GM19328 (cell line): ENCODE measurements around the gene COL26A1.
"Not testable (repeated sequence)": the region's sequence is repeated elsewhere in the genome, so short reads cannot be mapped to it uniquely, and the experiment has no call there.

Experiments used
- ATAC-seq: cut with Tn5 transposase; IDR thresholded peaks from one replicate; pipeline ENCODE4 v1.9.1; 2021; ENCODE audit warnings: mild to moderate bottlenecking, moderate library complexity; ENCODE audit not compliant: unreplicated experiment

Gene COL26A1

DNA sequence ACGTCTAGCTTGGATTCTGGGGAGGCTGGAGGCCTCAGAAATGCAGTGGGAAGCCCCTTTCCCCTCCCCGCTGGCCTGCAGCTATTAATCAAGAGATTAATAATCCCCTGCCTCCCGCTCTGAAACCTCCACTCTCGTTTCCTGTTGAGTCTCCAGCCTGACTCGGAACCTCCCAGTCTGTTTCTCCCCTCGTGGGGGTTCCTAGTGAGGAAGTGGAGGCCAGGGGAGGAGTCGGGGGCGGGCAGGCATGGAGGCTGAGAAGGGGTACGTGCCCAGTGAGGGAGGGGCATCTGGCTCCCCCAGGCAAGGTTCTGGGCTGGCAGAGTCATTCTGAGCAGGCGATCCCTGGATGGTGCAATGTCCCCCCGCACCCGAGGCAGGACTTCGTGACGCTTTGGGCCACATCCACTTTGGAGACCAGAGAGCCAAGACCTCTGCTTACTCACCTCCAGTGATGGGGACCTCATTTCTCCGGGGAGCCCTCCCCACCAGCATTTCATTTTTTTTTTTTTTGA is 73.6 kb downstream of the COL26A1 start:
- ATAC-seq, result no peak

DNA sequence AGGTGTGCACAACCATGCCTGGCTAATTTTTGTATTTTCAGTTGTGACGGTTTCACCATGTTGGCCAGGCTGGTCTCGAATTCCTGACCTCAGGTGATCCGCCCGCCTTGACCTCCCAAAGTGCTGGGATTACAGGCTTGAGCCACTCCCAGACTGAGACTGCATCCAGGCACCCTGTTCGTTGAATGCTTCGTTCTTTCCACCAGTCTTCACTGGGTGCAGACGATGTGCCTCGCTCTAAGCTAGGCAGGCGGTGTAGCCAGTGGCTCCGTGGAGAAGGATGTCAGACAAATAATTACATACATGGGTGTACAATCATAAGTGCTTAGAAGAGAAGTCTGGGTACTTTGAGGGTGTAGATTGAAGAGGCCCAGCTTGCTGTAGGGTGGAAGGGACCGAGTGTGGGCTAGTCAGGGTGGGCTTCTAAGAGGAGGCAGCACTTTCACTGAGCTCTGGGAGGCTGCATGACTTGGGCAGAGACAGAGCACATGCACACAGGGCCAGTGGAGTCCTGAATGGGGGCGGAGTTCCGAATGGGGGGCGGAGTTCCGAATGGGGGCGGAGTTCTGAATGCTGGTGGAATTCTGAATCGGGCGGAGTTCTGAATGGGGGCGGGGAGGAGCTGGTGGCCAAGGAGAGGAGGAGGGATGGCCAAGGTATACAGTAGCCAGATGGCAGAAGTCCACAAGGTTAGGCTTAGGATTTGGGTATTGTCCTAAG is 74.3 kb downstream of the COL26A1 start:
- ATAC-seq, result no peak

- no peak for ATAC-seq
Measured at GRCh38 chr7:101441890-101442289, 79.2 kb downstream of the COL26A1 start.

- ATAC-seq, result no peak
Measured at GRCh38 chr7:101442426-101443070, 79.9 kb downstream of the COL26A1 start.

- no peak for ATAC-seq
Measured at GRCh38 chr7:101450064-101450463, 87.4 kb downstream of the COL26A1 start.

- no peak for ATAC-seq
Measured at GRCh38 chr7:101453617-101454016, 90.9 kb downstream of the COL26A1 start.

DNA sequence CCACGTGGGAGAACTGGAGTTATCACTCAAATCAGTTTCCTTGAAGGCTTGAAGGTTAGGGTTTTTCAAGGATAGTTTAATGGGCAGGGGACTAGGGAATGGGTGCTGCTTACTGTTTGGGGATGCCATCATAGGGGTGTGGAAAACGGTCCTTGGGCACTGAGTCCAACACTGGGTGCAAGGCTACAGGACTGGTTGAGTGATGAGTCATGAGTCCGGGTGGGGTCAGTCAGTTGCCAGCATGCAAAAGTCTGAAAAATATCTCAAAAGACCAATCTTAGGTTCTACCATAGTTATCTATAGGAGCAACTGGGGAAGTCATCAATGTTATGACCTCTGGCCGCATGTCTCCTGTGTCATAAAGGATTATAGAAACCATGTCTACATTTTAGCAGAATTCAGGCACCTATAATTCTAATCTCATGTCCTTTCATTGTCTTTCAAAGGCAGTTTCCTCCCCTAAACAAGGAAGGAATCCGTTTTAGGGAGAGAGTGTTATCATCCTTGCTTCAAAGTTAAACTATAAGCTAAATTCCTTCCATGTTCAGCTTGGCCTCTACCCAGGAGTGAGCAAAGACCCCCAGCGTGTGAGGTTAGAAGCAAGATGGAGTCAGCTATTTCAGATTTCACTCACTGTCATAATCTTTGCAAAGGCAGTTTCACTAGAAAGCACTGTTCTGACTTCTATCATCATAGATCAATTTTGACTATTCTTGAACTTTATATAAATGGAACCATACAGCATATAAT is 94.5 kb downstream of the COL26A1 start:
- ATAC-seq, result no peak

- no peak for ATAC-seq
Measured at GRCh38 chr7:101465131-101465530, 102.5 kb downstream of the COL26A1 start.

GRCh38 chr7:101465576-101466196 is 103.0 kb downstream of the COL26A1 start:
- ATAC-seq, result no peak

DNA sequence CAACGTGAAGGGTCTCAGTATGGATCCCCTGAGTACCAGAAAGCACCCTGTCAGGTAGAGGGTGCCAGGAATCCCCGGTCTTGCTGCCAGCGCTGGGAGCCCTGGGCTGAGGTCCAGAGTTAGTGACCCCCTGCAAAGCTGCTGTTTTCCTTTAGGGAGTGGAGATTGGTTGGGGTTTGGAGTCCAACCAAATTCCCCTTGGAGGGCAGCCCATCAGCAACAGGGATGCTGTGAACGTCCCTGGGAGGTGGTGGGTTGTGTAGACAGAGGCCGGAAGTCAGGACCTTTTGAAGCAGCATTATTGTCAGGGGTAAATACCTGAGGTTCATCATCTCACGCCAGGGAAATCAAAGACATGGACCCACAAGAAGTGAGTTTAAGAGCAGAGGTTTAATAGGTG is 104.2 kb downstream of the COL26A1 start:
- no peak for ATAC-seq

DNA sequence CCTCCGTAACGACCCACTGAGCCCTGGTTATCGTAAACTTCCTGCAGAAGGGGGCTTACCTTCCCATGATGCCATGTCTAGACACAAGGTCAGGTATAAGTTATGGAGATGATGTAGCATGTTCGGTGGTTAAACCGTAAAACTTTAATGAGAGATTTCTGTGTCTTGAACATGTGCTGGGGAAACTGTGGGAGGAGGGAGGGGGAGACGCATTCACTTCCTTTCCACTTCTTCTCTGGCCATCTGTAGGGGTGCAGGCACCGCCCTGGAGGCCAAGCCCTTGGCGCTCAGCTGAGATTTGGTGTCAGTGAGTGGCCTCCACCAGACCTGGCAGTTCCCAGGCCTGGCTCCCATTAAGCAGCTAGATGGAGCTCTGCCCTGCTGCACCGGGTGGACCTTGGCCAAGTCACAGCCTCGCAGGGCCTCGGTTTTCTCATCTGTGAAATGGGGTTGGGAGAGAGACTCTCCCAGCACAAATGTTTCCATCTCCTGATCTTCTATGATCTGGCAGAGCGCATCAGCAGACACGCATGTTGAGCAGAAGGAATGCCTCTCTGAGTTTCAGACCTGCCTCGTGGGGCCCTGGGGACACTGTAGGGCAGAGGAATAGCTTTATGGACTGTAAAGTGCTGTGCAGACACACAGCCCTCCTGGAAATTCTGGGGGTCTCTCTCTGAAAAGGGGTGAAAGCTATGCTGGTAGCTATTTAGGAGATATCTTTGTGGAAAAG is 106.0 kb downstream of the COL26A1 start:
- no peak for ATAC-seq

DNA sequence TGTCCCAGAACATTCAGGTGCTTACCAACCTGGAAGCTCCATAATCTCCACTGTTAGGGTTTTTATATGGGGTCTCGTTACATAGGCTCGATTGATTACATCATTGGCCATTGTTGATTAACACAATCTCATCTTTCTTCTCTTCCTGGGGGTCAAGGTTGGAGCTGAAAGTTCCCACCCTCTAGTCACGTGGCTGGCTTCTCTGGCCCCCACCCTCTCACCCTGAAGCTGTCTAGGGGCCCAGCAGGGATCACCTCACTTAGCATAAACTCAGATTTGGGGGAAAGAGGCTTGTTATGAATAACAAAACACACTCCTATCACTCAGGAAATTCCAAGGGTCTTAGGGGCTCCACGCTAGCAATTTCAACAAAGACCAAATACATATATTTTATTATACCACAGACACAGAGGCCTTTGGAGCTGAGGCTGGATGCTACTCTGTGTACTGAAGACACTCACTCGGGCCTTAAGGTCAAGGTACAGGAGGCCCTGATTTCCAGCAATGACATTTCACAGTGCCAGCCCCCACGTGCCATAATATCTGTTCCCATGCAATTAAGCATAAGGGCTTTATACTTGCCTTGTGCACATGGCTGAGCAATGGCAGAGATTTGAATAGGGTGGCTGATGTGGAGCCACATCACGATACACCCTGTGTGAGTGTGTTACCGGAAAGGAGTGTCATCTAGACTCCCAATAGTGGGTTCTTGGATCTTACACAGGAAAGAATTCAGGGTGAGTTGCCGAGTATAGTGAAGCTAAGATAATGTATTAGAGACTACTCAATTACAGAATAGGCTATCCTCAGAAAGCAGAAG is 108.2 kb downstream of the COL26A1 start:
- no peak for ATAC-seq

GRCh38 chr7:101474178-101474577 is 111.5 kb downstream of the COL26A1 start:
- no peak for ATAC-seq

DNA sequence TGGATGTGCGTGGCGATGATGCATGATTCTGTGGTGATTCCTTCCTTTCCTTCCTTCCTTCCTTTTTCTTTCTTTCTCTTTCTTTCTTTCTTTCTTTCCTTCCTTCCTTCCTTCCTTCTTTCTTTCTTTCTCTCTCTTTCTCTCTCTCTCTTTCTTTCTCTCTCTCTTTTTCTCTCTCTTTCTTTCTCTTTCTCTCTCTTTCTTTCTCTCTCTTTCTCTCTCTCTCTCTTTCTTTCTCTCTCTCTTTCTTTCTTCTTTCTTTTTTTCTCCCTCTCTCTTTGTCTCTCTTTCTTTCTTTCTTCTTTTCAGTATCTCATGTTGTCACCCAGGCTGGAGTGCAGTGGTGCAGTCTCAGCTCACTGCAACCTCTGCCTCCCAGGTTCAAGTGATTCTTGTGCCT is 113.0 kb downstream of the COL26A1 start:
- not testable (repeated sequence) for ATAC-seq

DNA sequence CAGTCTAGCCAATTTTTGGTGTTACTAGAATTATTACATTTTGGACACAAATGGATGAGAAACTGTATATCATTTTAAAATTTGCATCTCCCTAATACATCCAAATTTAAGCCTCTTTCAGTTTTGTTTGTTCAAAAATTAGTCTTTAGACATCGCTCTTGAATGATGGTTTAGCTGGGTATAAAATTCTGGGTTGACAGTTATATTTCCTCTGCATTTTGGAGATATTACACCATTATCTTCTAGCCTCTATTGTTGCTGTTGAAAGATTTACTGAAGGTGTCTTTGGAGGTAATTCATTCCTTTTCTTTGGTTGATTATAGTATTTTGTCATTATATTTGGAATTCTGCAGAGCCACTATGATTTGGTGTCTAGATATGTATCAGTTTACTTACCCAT is 116.5 kb downstream of the COL26A1 start:
- no peak for ATAC-seq

DNA sequence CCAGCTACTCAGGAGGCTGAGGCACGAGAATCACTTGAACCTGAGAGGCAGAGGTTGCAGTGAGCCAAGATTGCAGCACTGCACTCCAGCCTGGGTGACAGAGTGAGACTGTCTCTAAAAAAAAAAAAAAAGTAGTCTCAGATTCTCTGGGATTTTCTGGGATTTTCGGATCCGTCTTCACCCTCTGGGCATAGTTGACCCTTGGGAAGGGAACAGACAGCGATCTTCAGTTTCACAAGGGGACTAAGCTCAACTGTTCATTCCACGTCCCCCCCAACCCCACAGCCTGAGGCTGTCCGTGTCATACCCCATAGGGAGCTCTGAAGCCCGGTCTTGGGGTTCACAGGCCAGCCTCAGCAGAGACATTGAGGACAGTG is 123.4 kb downstream of the COL26A1 start:
- ATAC-seq, result not testable (repeated sequence)

- ATAC-seq, result no peak
Measured at GRCh38 chr7:101486433-101487104, 123.9 kb downstream of the COL26A1 start.

DNA sequence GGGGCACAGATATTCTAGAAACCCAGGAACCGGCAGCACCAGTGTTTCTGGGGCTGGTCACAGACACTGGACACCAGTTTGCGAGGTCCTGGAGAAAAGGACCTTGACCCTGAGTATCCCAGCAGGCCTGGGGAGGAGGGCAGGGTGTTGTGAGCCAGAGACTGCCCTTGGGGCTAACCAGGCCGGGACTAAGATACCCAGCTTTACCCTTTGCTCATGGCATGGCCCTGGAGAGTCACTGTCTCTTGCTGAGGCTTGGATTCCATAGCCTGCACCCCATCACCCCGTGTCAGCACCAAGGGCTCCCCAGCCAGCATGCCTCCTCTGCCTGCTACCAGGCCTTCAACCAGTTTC is 124.4 kb downstream of the COL26A1 start:
- no peak for ATAC-seq

DNA sequence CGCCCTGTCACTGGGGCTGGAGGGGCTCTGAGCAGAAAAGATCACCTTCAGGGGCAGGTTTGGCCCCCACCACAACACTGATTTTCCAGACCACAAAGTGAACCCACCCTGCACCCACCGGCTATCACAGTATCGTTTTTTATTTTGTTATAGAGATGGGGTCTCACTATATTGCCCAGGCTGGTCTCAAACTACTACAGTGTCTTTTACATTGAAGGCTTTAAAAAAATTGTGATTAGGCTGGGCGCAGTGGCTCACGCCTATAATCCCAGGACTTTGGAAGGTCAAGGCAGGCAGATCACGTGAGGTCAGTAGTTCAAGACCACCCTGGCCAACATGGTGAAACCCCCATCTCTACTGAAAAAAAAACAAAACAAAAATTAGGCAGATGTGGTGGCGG is 125.1 kb downstream of the COL26A1 start:
- ATAC-seq, result no peak
